ENCODE measurements around the gene CKS1B.
A peak's percentile ranks its signal among the peaks of the same experiment; 100 is the strongest.

CKS1B gene

DNA sequence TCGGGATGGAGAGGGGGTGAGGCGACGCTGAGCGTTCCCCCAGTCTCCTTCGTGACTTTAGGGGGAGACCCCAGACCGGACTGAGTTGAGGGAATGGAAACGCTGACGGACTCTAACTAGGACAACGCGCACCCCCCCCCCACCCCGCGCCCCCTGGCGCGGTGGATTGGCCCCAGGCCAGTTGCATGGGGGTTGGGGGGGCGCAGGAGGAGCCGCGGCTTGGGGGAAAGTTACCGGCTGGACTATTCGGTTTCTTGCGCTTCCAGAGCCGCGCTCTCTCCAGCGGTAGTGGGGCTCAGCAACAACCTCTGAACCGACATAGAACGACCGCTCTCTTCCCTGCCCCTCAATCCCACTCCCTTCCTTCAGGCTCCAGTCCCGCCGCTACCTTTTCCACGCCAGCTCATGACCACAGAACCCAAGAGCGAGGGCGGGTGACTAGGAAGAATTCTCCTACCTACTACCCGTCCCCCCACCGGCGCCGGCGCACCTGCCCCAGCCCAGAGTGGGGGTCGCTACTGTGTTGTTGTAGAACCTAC, 28.8 kb downstream of the CKS1B start:
- DNase-seq = peak in 1 of 2 experiments; percentile 48

DNA sequence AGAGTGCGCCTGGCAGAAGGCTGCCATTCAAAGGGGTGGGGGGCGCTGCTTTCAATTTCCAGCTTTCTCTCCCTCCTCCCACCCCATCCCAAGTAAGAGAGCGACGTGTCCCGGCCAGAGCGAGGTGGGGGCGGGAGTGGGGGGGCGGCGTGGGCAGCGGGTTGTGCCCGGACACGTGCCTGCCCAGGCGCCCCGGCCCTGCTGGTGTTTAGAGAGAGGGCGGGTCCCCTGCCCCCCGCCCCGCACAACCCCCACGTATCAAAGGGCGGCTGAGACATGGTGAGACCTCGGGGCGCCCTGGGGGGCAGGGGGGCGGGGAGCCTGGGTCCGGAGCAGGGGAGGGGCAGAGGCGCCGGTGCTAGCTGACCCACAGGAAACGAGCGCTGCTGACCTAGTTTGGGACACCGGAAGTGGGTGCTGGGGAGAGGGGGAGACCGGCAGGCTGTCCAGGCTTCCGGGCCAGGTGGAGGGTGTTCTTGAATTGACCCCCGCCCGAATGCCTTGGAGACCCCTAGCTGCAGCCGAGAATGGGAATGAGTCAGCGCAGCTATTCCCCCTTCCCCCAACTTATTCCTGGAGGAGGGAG, 29.4 kb downstream of the CKS1B start:
- DNase-seq = peak in 1 of 2 experiments; percentile 47

DNA sequence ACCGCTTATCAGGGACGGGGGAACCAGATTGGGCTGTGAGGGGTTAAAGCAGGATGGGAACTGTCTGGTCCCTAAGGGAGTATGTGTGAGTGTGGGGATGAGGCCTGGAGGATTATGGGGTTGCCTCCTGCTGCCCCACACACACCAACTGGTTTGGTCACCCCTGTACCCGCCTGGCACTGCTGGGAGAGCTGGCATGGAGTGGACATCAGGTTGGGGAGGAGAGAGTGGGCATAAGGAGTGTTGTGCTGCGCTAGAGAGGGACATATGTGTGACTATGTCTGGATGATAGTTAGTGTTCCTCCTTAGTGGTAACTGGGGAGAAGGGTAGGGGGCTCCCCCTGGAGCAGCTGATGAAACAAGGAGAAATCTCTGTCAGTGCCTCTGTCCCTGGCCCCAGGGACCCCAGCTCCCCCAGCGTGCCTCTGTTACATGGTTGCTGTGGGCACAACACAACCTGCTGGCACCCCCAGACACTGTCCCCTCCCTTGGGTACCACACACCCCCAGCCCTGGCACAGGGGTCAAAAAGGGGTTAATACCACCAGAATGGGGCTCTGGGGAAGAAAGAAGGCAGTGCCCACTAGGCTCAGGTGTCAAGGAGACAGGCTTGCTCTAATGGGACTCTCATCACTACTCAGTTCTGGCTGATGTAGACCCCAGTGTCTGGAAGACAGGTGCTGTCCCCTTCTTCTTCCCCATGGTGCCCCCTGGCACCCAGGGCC, 30.0 kb downstream of the CKS1B start:
- peak in 1 of 2 experiments; percentile 31 for DNase-seq

DNA sequence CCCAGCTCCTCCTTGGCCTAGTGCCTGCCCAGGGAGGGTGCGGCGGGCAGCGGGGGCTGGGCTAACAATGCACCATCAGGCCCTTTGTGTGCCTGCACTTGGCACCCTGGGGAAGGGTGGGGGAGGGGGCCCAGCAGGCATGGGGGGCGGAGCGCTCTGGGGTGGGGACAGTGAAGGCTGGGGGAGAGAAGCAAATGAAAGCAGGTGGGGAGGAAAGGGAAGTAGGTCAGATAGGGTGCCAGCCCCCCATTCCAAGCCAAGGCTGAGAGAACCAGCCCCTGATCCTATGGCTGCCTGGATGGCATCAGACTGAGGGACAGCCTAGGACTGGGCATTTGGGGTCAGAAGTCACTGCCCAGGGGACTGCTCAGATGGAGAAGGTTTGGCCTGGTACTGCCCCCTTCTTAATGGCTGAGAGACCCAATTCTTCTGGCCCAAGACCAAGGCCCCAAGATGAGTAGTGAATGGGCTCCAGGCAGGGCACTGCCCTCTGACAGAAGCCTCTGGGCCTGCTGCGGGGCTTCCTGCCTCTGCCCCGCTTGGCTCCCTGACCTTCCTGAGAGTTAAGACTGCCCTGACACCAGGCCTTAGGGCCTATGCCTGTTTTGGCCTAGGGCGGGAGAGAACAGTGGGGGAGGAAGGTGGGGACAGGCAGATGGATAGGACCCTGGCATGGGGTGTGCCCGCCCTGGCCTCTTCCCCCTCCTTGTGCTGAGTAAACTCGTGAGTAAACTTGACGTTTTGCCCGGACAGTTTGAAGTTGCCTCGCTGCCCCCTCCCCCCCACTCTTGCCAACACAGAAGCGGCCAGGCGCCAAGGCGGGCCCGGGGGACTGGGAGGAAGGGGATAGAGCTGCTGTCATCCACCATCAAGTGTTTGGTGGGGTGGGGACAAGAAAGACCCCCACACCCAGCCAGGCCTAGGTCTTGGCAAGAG, 30.9 kb downstream of the CKS1B start:
- DNase-seq = peak in 1 of 2 experiments; percentile 37

DNA sequence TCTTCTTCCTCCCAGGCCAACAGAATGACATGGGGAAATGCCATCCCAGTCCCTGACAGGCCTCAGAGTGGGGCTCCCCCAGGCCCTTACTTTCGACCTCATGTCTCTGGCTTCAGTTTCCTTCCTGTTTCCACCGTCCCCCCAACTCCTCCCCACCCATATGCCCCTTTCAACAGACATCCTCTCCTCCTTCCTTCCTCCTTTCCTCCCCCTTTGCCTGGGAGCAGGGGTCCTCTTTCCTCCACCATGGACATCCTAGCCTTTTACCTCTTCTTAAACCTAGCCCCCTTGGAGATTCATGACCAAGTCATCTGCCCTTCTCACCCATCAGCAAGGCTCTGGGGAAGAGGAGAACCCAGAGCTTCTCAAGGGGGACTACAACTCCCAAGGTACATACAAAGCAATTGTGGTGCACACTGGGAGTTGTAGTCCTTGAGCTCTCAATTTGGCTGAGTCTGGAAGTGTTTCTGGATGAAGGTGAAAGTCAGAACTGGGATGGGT, 32.2 kb downstream of the CKS1B start:
- peak; percentile 59 to 68 for DNase-seq

DNA sequence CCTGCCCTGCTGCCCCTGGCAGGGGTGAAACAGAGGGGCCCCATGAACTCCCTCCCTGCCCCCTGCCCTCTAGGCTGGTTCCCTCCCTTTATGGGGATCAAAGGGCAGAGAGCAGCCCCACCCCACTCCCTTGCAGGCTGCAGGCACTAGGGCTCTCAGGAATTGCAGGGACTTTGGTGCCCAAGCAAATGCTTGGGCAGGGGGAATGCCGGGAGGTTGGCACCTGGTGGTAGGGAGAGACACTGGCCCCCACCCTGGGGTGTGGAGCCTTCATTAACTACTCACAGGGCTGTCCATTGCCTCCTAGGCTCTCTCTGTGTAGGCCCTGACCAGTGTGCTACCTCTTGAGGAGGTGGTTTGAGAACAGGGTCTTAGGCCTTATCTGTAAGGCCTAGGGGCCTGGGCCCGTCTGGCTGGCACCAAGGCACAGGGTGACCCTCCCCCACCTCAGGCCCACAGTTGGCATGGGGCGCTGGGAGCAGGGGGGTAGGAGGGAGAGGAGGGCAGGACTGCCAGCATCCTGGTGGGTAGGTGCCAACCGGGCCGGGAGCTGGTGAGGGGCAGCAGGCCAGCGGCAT, 32.9 kb downstream of the CKS1B start:
- DNase-seq = no peak

DNA sequence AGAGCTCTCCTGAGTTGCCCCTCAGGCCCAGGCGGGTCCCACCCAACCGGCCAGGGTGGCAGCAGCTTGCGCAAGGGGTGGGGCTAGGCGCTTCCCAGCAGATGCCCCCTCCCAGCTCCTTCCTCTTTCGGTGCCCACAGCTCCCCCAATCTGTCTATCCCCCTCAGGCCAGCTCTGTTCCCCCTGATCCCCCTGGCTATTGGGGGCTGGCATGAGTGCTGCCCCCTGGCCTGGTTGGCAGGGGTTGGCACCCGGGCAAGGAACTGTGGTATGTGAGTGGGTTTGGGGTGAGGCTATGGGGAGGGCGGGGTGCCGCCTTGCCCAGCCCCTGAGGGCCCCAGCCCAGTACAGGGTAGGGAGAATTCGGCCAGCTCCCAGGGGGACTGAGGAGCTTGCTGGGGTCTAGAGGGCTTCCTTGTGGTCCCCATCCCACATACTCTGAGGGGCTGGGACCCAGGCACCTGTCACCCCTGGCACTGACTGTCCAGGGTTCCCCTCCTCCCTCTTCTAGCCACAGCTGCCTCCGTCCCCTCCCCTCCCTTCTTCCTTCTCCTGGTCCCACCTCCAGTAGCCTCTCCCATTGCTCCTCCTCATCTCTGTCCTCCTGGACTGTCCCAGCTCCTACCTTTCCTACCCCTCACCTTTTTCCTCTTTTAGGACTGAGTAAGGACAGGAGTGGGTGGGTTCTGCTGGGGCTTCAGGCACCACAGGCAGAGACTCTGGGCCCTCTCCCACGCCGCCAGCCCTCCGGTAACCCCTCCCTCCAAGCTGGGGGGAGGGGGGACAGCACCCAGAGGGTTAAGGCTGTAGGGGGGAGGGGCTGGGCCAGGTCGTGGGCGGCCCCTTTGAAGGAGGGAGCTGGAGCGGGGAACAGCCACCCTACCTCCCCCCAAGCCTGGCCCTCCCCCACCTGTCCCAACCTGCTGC, 33.8 kb downstream of the CKS1B start:
- DNase-seq = peak; percentile 90 to 93

DNA sequence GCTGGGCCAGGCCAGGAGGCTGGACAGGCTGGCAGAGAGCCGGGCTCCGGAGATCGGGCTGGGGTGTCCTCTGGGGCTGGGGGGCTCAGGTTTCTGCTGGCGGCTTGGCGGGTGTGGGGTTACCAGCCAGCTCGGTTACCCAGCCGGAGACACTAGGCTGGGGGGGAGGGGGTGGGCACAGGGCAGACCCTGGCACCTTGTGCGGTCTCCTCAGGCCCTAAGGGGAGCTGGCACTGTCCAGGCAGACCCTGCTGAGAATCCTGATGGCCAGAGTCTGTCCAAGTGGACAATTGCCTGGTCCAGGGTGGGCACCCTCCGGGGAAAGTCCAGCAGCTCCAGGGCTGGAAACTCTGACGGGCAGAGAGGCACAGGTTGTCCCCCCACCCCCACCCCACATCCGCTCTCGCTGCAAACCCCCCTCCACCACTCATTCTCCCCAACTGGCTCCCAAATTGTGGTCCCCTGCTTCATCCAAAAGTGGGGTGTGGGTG, 34.8 kb downstream of the CKS1B start:
- DNase-seq = peak; percentile 56 to 66

DNA sequence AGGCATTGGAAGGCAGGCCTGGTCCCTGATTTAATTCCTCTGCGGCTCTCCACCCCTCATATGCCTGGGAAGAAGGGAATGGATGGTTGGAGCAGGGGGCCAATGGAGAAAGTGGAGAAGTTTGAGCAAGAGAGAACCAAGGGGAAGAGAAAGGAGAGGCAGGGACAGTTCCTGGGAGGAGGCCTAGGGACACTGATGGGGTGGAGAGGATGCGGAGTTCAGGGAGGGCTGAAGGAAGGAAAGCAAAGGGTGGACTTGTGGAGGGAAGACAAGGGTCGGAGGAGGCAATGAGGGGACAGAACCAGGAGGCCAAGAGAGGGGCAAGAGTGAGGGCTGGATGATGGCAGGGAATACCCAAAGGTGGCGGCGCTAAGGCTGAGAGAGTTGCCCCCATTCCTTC, 35.3 kb downstream of the CKS1B start:
- no peak for DNase-seq

DNA sequence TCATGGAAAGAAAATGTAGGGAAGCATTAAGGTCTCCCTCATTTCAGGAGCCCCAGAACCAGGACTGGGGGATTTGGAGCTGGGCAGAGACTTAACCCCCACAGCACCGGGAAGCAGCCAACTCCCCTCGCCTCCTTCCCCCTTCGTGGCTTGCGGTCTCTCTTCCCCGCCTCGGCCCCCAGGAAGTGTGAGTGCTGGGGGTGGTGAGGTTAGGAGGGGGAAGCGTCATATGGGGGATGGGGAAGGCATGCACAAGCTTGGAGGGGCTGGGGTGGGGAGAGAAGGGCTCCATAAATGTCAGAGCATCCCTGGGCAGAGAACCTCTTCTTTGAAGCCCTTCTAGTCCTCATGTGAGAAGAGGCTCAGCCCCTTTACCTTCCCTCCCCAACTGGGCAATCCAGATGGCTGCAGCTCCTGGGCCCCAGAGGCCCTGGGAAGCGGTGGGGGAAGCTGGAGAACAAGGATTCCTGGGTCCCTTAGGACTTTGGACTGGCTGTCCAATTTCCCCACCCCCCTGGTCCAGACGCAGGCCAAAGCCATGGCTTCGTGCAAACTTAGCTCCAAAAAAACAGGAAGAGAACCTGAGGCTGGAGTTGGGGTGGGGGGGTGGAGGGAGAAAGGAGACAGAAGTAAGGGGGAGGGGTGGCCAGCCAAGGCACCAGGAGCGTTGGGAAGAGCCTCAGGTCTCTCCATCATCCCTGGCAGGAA, 35.9 kb downstream of the CKS1B start:
- DNase-seq = peak; percentile 57 to 67

DNA sequence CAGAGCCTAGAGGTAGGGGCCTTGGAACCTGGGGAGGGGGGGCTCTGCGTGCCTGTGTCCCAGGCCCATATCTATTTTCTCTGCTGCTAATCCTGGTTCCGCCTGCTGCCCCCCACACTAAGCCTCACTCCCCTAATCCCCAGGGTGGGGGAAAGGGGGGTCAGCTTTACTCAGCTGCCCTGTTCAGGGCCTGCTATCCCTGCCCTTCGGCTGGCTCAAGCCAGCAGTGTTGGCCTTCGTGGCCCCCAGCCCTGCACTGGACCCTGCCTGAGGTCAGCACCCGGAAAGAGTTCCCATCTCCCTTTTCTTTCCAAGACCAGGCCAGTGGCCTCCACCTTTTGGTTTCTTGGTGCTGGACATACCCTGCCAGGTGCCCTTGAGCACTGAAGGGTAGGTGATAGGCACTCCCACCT, 36.5 kb downstream of the CKS1B start:
- no peak for DNase-seq

DNA sequence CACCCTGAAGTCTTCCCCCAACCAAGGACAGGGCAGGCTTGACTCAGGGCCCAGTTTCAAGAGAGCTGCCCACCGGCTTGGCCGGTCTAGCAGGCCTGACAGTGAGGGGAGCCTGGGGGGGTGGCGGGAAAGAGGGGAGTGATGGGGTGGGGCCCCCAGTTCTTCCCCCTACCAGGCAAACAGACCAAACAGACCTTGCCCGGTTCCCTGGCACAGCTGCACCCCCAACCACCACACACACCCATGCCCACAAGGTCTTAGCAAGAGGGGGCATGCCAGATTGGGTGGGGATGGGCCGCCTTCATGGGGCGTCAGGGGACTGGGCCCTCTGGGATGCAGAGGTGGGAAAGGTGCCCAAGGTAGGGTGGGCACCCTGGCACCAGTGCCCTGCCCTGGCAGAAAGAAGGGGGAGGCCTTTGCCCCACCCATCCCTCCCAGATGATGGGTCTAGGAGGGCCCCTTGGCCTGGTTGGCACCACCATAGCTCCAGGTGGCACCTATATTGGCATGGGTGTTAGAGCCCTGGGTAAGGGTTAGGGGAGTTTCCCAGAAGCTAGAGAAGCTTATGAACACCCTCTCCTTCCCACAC, 37.0 kb downstream of the CKS1B start:
- DNase-seq = no peak

DNA sequence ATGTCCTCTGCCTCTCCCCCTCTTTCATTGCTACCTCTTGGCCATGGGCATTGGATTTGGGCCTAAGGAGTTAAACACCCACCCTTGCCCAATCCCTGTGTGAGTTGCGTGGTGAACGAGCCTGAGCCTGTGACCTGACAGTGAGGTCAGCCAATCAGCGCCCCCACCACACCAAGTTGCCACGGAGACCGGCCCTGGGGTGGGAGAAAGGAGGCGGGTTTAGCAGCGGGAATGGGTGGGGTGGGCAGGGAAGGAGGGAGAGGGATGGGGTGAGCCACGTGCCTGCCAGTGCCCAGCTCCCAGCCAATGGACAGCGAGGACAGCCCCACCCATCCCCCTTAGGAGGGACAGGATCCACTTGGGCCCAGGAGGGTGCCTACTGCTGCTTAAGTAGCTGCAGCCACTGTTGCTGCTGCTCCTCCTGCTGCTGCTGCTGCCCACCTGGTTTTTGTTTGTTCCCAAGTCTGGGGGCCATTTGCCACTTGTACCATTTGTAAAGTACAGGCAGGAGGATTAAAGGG, 37.6 kb downstream of the CKS1B start:
- peak; percentile 61 to 69 for DNase-seq

DNA sequence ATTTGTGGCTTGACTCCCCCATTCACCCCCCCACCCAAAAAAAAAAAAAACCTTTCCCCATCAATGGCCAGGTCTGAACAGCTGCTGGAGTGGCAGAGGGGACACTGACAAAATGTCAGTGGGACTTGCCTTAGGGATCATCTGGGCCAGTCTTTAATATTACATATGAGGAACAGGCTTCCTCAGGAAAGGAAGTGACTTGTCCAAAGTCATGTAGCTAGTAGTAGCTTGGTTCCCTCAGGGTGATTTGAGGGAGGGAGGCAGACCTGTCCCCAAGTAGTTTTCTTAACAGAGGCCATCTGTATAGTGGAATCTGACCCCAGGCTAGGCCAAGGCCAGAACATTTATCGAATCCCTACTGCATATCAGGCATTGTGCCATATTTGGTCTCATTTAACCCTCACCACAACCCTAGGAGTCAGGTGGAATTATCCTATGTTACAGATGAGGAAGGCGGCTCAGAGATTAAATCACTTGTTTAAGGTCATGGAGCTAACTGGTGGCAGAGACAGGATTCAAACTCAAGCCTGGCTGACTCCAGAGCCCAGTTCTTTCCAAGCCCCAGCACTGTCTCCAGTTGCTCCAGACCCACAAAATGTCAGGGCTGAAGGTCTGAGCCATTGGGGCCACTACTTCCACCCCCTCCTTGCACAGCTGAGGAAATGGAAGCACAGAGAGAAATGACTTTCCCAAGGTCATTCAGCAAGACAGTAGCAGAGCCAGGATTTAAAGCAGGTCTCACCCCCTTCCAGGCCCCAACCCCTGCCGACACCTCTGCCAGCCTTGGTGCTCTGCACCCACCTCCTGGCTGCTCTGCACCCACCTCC, 38.5 kb downstream of the CKS1B start:
- peak in 1 of 2 experiments; percentile 15 for DNase-seq

DNA sequence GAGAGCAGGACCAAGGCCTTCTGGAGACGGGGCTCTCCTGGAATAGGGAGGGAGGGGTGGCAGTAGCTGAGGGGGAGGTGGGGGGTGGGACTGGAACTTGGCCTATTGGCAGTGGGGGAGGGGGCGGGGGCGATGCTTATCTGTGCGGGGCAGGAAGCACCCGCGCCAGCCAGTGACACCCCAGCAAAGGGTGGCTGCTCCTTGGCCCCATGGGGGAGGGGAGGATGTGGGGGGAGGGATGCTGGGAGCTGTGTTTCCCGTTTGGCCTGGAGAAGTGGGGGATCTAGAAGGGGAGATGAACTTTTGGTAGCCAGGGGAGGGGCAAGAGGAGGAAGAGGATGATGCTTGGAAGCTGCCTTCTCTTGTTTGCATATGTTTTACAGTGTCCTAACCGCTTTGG, 39.2 kb downstream of the CKS1B start:
- DNase-seq = peak in 1 of 2 experiments; percentile 25

DNA sequence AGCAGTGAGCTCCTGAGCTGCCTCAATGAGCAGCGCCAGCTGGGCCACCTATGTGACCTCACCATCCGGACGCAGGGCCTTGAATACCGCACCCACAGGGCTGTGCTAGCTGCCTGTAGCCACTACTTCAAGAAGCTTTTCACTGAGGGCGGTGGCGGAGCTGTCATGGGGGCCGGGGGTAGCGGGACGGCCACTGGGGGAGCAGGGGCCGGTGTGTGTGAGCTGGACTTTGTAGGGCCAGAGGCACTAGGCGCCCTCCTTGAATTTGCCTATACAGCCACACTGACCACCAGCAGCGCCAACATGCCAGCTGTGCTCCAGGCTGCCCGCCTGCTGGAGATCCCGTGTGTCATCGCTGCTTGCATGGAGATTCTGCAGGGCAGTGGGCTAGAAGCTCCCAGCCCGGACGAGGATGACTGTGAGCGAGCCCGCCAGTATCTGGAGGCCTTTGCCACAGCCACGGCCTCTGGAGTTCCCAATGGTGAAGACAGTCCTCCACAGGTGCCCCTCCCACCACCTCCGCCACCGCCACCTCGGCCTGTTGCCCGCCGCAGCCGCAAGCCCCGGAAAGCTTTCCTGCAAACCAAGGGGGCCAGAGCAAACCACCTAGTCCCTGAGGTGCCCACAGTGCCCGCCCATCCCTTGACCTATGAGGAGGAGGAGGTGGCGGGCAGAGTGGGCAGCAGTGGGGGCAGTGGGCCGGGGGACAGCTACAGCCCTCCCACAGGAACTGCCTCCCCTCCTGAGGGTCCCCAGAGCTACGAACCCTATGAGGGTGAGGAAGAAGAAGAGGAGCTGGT, 40.4 kb downstream of the CKS1B start:
- no peak for DNase-seq

DNA sequence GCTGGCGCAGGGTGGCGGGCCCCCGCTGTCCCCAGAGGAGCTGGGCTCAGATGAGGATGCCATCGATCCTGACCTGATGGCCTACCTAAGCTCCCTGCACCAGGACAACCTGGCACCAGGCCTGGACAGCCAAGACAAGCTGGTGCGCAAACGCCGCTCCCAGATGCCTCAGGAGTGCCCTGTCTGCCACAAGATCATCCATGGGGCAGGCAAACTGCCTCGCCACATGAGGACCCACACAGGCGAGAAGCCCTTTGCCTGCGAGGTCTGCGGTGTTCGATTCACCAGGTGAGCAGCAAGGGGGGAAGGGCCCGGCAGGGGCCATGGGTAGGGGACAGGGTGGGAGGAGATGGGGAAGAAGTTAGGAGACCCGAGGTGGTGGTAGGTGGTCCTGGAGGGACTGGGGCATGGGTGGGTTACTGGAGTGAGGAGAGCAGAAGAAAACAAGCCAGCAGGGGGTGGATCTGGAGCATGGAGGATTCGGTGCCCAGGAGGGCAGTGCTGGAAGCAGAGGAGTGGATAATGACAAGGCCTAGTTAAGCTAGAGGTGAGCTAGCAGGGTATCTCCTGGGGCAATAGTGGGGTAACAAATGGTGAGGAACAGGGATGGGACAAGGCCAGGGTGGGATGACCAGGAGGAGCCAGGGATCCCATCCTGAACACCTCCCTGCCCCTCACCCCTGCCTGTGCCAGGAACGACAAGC, 41.2 kb downstream of the CKS1B start:
- DNase-seq = peak in 1 of 2 experiments; percentile 12
